Thyroid gland (tissue), 4 donors: ENCODE measurements around the gene EML4. TPM values are rescaled to one million over a fixed set of nuclear protein-coding genes. Genes with fewer than 3 reads are reported as not detected.

Experiments
- DNase-seq, 2 donors: peaks; one replicate each; pipeline ENCODE4 v3.0.0-alpha.2; 2019
- H3K27ac ChIP-seq, 3 donors: fragments of 200-600 bp; sonication (generic); 1 replicate in 2 of 3; 2 replicates in 1 of 3; pipeline ENCODE4 v1.5.1; 2016 to 2019; ENCODE audit warnings: mild to moderate bottlenecking in 1 of 3, moderate library complexity in 1 of 3
- H3K27me3 ChIP-seq: fragments of 200-600 bp; sonication (generic); one replicate; pipeline ENCODE4 v1.5.1; 2019
- H3K36me3 ChIP-seq, 2 donors: fragments of 200-600 bp; sonication (generic); one replicate each; pipeline ENCODE4 v1.5.1; 2016 to 2019
- H3K4me1 ChIP-seq, 2 donors: fragments of 200-600 bp; sonication (generic); one replicate each; pipeline ENCODE4 v1.5.1; 2017 to 2019
- H3K4me3 ChIP-seq, 3 donors: fragments of 200-600 bp; sonication (generic); replicated peaks in 1 of 3; 1 replicate in 2 of 3; 2 replicates in 1 of 3; pipeline ENCODE4 v1.5.1; 2016; ENCODE audit warnings: mild to moderate bottlenecking in 1 of 3
- H3K9me3 ChIP-seq: fragments of 200-600 bp; sonication (generic); one replicate; pipeline ENCODE4 v1.5.1; 2017
- POLR2A ChIP-seq, 2 donors: fragments of 450-650 bp; IDR thresholded peaks; one replicate each; pipeline ENCODE4 v1.6.1; 2017; ENCODE audit warnings: antibody characterized with exemption in 2 of 2, mild to moderate bottlenecking in 2 of 2, moderate library complexity in 1 of 2
- WGBS, 2 donors: methylation state at CpG; one replicate each; pipeline ENCODE4 v1.1.5; 2017; 5-methylcytosine and 5-hydroxymethylcytosine counted together
- intact Hi-C: fragments of 100-400 bp; cut with DNase I; formaldehyde crosslinking; loops from one replicate; pipeline ENCODE4 v1.15.1; 2023
- total RNA-seq, 4 donors: library from RNA; depleted of rRNA; stranded (reverse); fragments of >200 nt; gene quantifications; one replicate each; pipeline ENCODE4 v1.2.3, GENCODE V29; 2016
- TF ChIP-seq, protein P1 (sequence below), 6 experiments: fragments of 200-600 bp in 3 of 6; fragments of 450-650 bp in 3 of 6; sonication (generic) in 3 of 6; IDR thresholded peaks; one replicate each; pipeline ENCODE4 v1.5.1; 2016 to 2019; ENCODE audit warnings: antibody characterized with exemption in 6 of 6, mild to moderate bottlenecking in 2 of 6, inconsistent platforms in 1 of 6, moderate library complexity in 1 of 6

EML4 gene
- total RNA-seq, 4 donors from 2014 or later: 52.5 to 67.2 (median 64.7) TPM

DNA sequence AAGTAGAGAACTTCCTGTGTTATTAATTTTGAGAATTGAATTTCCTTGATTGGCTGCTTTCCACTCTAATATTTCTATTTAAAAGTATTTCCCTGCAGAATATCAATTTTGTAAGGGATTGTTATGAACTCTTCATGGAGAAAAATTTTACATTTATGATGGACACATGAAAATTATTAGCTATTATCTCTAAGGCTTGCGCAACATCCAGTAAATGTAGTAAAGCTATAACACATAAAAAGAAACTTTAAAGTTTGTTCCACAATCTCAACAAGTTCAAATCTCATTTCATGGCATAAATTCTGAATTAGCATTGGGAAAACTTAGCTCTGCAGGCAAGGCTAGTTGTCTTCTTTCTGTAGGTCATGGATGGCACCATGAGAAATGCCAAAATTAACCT, 4.2 kb upstream of the EML4 start:
- intact Hi-C loops: loop anchor here (10.0 kb wide), 1 partner anchor 60 kb away; no protein-coding TSS in a partner anchor
- 0 to 63% methylated on average over 1 of the region's 1 CpG for WGBS, 2 donors

DNA sequence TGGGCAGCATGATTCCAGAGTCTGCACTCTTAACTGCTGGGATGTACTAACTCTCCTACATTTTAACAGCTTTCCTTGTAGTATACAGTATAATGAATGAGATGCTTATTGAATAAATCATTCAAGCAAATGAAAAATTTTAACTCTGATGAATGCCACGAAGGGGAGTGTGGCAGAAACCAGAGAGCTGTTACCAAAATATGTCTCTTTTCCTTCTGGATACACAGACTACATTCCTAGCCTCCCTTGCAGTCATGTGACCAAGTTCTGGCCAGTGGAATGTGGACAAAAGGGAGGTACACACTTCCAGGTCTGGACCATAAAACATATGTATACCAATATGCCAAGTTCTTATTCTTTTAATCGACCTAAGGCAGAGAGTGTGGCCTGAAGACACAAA, 1.7 kb upstream of the EML4 start:
- TF ChIP-seq, protein P1, sequence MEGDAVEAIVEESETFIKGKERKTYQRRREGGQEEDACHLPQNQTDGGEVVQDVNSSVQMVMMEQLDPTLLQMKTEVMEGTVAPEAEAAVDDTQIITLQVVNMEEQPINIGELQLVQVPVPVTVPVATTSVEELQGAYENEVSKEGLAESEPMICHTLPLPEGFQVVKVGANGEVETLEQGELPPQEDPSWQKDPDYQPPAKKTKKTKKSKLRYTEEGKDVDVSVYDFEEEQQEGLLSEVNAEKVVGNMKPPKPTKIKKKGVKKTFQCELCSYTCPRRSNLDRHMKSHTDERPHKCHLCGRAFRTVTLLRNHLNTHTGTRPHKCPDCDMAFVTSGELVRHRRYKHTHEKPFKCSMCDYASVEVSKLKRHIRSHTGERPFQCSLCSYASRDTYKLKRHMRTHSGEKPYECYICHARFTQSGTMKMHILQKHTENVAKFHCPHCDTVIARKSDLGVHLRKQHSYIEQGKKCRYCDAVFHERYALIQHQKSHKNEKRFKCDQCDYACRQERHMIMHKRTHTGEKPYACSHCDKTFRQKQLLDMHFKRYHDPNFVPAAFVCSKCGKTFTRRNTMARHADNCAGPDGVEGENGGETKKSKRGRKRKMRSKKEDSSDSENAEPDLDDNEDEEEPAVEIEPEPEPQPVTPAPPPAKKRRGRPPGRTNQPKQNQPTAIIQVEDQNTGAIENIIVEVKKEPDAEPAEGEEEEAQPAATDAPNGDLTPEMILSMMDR (IDR thresholded peaks at IDR 0.05): no peak
- no peak for TF ChIP-seq POLR2A (IDR thresholded peaks at IDR 0.05)
- WGBS, 2 donors: 57 to 75% methylated on average over 2 of the region's 2 CpGs
- no peak overlapping the region for H3K27ac ChIP-seq
- intact Hi-C loops: loop anchor here (10.0 kb wide), 1 partner anchor 63 kb away; no protein-coding TSS in a partner anchor
- no peak overlapping the region for H3K4me3 ChIP-seq
- peaks cover 22 to 23% of the 10 kb centered on the region in 2 donors for H3K4me1 ChIP-seq
- no peaks in the 10 kb centered on the region for H3K9me3 ChIP-seq
- DNase-seq: no peak
- no peaks in the 10 kb centered on the region for H3K36me3 ChIP-seq
- H3K27me3 ChIP-seq: no peaks in the 10 kb centered on the region

More for the DNA sequence above, 4.2 kb upstream of the EML4 start:
- Histone ChIP-seq H3K4me3 (no peak overlapping the region), H3K27ac (no peak overlapping the region), H3K9me3 (no peaks in the 10 kb centered on the region), H3K27me3 (no peaks in the 10 kb centered on the region), H3K36me3 (no peaks in the 10 kb centered on the region), H3K4me1 (no peaks in the 10 kb centered on the region)
- DNase-seq: no peak
- TF ChIP-seq, protein P1 (IDR thresholded peaks at IDR 0.05): no peak
- no peak for TF ChIP-seq POLR2A (IDR thresholded peaks at IDR 0.05)

DNA sequence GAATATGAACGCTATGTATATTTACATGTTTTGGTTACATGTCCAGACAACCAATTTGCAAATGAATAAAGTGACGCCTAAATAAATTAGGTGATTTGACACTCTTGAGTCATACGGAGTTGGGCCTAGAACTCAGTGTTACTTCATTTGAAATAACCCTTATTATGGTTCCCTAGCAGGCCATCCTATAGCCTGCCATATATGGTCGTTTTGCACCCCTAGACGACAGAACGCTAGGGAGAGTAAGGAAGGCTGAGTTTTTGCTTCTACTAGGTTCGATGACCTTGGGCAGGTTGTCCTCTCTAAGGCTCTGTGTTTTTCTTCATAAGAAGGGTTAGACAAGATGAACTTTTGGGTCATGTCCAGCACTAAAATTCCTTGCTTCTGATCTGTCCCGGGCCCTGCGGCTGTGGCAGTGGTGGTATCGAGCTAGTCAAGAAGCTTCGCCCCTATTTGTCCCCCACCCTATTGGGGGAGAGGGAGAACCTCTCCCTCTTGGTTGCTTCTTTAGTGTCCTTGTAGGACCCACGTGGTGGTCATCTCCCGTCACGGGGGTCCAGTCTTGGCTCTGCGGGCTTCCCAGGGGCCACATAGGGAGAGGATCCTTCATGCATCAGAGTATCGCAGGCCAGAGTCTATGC, 574 bp upstream of the EML4 start:
- Histone ChIP-seq H3K4me3 (no peak overlapping the region), H3K27me3 (no peaks in the 10 kb centered on the region), H3K4me1 (peaks cover 28 to 33% of the 10 kb centered on the region in 2 donors), H3K36me3 (no peaks in the 10 kb centered on the region), H3K27ac (peak overlapping the region; percentile 50 to 79 (median 63)), H3K9me3 (no peaks in the 10 kb centered on the region)
- 65 to 85% methylated on average over 14 to 16 of the region's 16 CpGs for WGBS, 2 donors
- intact Hi-C loops: loop anchor here (10.0 kb wide), 1 partner anchor 64 kb away; no protein-coding TSS in a partner anchor
- DNase-seq: no peak
- TF ChIP-seq, protein P1 (IDR thresholded peaks at IDR 0.05): no peak
- no peak for TF ChIP-seq POLR2A (IDR thresholded peaks at IDR 0.05)

DNA sequence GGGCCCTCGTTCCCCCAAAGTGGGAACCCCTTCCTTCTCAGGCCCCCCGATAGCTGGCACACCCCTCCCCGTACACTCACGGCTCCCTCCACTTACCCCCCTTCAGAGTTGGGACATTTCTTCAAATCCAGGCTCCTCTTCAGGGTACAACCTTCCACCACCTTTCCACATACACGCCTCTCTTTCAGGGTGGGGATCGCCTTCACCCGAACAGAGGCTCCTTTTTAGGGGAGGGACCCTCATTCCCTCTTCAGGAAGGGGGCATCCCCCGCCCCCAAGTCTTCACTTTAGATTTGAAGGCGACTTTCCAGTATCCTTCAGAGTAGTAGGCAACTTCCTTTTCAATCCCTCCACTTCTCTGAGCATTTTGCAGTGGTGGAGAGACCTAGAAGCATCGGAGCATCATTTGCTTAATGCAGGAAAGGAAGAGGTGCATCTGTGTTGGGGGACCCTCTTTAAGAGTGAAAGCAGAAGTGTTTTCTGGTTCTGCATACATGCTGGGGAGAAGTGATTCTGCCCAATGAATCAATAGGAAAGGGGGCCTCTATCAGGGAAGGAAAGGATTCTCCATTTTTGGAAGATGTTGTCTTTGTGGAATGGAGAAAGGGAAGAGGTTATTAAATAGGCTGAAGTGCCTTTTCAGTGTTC, 845 bp downstream of the EML4 start:
- Histone ChIP-seq H3K27me3 (no peaks in the 10 kb centered on the region), H3K9me3 (no peaks in the 10 kb centered on the region), H3K4me1 (peaks cover 31 to 35% of the 10 kb centered on the region in 2 donors), H3K4me3 (peak overlapping the region; percentile 64 to 93 (median 79)), H3K36me3 (no peaks in the 10 kb centered on the region), H3K27ac (peak overlapping the region; percentile 37 to 83 (median 83))
- DNase-seq: no peak
- WGBS, 2 donors: 0 to 5% methylated on average over 10 of the region's 10 CpGs
- intact Hi-C loops: loop anchor here (10.0 kb wide), 1 partner anchor 65 kb away; no protein-coding TSS in a partner anchor
- TF ChIP-seq, protein P1 (IDR thresholded peaks at IDR 0.05): no peak
- no peak for TF ChIP-seq POLR2A (IDR thresholded peaks at IDR 0.05)
